ENCODE results near the gene GRID1.

DNA sequence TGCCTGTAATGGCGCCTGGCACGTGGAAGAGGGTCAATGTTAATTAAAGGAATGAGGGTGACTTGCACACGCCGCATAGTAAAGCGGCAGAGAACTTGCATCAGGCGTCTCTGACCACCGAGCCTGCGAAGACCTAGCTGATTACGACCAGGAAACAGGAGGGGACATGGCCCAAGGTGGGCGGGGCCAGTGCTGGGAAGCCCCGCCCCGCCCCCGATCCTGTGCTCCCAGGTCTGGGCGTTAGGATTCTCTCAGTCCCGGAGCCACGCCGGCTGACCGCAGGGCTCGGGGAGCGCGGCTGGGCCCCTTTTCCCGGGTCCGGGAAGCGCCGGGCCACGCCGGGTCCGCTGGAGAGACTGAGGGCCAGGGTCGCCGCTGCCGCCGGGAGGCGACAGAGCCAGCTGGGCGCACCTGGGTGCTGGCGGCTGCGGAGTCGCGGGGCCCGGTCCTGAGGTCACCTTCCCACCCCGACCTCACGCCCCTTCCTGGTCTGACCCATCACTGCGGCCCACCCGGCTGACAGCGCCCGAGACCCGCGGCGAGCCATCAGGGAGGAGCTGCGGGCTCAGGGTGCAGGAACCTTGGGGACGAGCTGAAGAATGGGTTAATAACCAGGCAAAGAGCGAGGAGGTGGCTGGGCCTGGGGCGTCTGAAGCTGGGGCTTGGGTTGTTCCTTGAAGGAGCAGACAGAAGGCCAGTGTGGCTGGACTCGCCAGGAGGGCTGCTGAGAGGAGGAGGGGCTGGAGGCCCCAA is 23.0 kb upstream of the GRID1 start:
- TF ChIP-seq, protein P1, sequence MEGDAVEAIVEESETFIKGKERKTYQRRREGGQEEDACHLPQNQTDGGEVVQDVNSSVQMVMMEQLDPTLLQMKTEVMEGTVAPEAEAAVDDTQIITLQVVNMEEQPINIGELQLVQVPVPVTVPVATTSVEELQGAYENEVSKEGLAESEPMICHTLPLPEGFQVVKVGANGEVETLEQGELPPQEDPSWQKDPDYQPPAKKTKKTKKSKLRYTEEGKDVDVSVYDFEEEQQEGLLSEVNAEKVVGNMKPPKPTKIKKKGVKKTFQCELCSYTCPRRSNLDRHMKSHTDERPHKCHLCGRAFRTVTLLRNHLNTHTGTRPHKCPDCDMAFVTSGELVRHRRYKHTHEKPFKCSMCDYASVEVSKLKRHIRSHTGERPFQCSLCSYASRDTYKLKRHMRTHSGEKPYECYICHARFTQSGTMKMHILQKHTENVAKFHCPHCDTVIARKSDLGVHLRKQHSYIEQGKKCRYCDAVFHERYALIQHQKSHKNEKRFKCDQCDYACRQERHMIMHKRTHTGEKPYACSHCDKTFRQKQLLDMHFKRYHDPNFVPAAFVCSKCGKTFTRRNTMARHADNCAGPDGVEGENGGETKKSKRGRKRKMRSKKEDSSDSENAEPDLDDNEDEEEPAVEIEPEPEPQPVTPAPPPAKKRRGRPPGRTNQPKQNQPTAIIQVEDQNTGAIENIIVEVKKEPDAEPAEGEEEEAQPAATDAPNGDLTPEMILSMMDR (conservative IDR thresholded peaks at IDR 0.05; ENCODE audit: low read depth, low read length): no peak
- no peak for TF ChIP-seq EZH2phosphoT487 (IDR thresholded peaks at IDR 0.05; ENCODE audit: borderline replicate concordance, low read length)

Measured in PC-3 (cell line).